Activated B cell treated with CpG ODN at 0.5 μM for 24 hours (primary cell): ENCODE measurements around the gene PDPK1. TPM values are rescaled to one million over a fixed set of nuclear protein-coding genes. Genes with fewer than 3 reads are reported as not detected.

ENCODE experiments used
- ATAC-seq: fragments of 200-7000 bp; cut with Tn5 transposase; one replicate; pipeline ENCODE4 v1.10.0; 2021; ENCODE audit warnings: low read depth, mild to moderate bottlenecking, moderate library complexity
- CTCF ChIA-PET: fragments of 350-600 bp; sonication (Branson Sonifier 250); formaldehyde crosslinking; loops from one replicate; lab custom pipeline; 2021; ENCODE audit warnings: antibody characterized with exemption; lab: Charles Lee
- POLR2A ChIA-PET: fragments of 350-600 bp; sonication (Branson Sonifier 250); formaldehyde crosslinking; loops from one replicate; lab custom pipeline; 2021; ENCODE audit warnings: antibody characterized with exemption; lab: Charles Lee
- DNase-seq: peaks from one replicate; pipeline ENCODE4 v3.0.0; 2022
- H3K27ac Mint-ChIP-seq: one replicate; pipeline ENCODE4 v1.8.0; 2020; ENCODE audit warnings: mixed read lengths
- H3K27me3 Mint-ChIP-seq: one replicate; pipeline ENCODE4 v1.8.0; 2021; ENCODE audit warnings: mixed read lengths
- H3K36me3 Mint-ChIP-seq: one replicate; pipeline ENCODE4 v1.8.0; 2021; ENCODE audit warnings: low read depth, mixed read lengths
- H3K4me1 Mint-ChIP-seq: one replicate; pipeline ENCODE4 v1.8.0; 2021; ENCODE audit warnings: mixed read lengths
- H3K4me3 Mint-ChIP-seq: one replicate; pipeline ENCODE4 v1.8.0; 2020; ENCODE audit warnings: mild to moderate bottlenecking, mixed read lengths
- H3K9me3 Mint-ChIP-seq: one replicate; pipeline ENCODE4 v1.8.0; 2020; ENCODE audit warnings: mixed read lengths
- intact Hi-C: fragments of 100-400 bp; cut with micrococcal nuclease; formaldehyde crosslinking; loops from one replicate; pipeline ENCODE4 v1.15.1; 2024
- total RNA-seq: library from RNA; stranded (reverse); gene quantifications from 2 replicates; pipeline ENCODE4 v1.2.3, GENCODE V29; 2022
- TF ChIP-seq, protein P1 (sequence below): fragments of 200-600 bp; IDR thresholded peaks from one replicate; pipeline ENCODE4 v1.8.0; 2022; ENCODE audit warnings: antibody characterized with exemption, mild to moderate bottlenecking

Gene PDPK1
- total RNA-seq, 1 donor from 2014 or later: 62.0 TPM

DNA sequence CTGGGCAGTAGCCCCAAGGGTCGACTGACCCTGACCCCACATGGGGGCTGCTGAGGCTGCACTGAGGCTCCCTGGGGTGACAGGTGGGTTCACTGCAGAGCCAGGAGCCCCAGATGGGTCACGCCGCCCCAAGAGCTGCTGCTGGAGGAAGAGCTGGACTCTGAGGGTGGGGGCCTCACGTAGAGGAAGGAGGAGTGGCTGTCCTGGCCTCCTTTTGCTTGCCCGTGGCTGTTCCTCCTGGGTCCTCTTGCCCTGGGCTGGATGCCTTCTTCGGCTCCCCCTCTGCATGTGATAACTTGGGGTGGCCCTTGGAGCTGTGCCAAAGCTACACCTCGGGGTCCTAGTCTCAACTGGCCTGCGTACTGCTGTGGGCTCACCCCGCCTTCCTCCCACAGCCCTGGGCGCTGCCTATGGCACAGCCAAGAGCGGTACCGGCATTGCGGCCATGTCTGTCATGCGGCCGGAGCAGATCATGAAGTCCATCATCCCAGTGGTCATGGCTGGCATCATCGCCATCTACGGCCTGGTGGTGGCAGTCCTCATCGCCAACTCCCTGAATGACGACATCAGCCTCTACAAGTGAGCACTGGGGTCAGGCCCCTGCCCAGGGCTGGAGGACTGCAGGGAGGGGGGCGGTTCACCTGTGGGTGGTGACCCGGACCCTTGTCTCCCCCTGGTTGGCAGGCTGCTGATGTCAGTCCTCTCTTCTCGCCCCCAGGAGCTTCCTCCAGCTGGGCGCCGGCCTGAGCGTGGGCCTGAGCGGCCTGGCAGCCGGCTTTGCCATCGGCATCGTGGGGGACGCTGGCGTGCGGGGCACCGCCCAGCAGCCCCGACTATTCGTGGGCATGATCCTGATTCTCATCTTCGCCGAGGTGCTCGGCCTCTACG, 18.8 kb upstream of the PDPK1 start:
- H3K27ac Mint-ChIP-seq: peak overlapping the region; percentile 86
- intact Hi-C loops: no loop called here
- no peak for ATAC-seq
- H3K4me1 Mint-ChIP-seq: peaks cover 65% of the 10 kb centered on the region
- no peak for DNase-seq
- no peaks in the 10 kb centered on the region for H3K27me3 Mint-ChIP-seq
- TF ChIP-seq, protein P1, sequence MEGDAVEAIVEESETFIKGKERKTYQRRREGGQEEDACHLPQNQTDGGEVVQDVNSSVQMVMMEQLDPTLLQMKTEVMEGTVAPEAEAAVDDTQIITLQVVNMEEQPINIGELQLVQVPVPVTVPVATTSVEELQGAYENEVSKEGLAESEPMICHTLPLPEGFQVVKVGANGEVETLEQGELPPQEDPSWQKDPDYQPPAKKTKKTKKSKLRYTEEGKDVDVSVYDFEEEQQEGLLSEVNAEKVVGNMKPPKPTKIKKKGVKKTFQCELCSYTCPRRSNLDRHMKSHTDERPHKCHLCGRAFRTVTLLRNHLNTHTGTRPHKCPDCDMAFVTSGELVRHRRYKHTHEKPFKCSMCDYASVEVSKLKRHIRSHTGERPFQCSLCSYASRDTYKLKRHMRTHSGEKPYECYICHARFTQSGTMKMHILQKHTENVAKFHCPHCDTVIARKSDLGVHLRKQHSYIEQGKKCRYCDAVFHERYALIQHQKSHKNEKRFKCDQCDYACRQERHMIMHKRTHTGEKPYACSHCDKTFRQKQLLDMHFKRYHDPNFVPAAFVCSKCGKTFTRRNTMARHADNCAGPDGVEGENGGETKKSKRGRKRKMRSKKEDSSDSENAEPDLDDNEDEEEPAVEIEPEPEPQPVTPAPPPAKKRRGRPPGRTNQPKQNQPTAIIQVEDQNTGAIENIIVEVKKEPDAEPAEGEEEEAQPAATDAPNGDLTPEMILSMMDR: no peak
- POLR2A ChIA-PET: interaction anchor here (1.0 to 1.9 kb wide), 7 partner anchors 10 to 364 kb away, joined by 3 to 76 read pairs (median 4); partner anchors contain the start of genes CEMP1 and TRAF7
- CTCF ChIA-PET: interaction anchor here (1.4 to 1.9 kb wide), 2 partner anchors 9 to 12 kb away, joined by 6 to 7 read pairs; no protein-coding TSS in a partner anchor
- H3K9me3 Mint-ChIP-seq: no peaks in the 10 kb centered on the region
- peaks cover 52% of the 10 kb centered on the region for H3K36me3 Mint-ChIP-seq
- peak overlapping the region; percentile 57 for H3K4me3 Mint-ChIP-seq

DNA sequence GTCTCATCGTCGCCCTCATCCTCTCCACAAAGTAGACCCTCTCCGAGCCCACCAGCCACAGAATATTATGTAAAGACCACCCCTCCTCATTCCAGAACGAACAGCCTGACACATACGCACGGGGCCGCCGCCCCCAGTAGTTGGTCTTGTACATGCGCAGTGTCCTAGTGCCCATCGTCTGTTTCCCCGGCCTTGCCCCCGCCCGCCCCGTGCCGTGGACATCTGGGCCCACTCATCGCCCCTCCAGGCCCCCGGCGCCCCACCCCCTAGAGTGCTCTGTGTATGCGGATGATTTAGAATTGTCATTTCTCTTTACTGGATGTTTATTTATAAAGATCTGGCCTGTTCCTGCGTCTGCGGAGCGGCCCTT, 18.1 kb upstream of the PDPK1 start:
- intact Hi-C loops: loop anchor here (1.0 kb wide), 1 partner anchor 13 kb away; no protein-coding TSS in a partner anchor
- ChIA-PET POLR2A (interaction anchor here (0.7 to 2.0 kb wide), 12 partner anchors 8 to 1068 kb away, joined by 3 to 76 read pairs (median 6); partner anchors contain the start of genes CEMP1, PDPK1, TBC1D24 and TRAF7), CTCF (interaction anchor here (1.4 to 1.9 kb wide), 2 partner anchors 10 to 13 kb away, joined by 6 to 7 read pairs; no protein-coding TSS in a partner anchor)
- Mint-ChIP-seq H3K4me3 (peak overlapping the region; percentile 75), H3K36me3 (peaks cover 56% of the 10 kb centered on the region), H3K27me3 (no peaks in the 10 kb centered on the region), H3K4me1 (peaks cover 66% of the 10 kb centered on the region), H3K27ac (peak overlapping the region; percentile 86), H3K9me3 (no peaks in the 10 kb centered on the region)
- TF ChIP-seq, protein P1: no peak
- ATAC-seq (no peak), DNase-seq (no peak)

DNA sequence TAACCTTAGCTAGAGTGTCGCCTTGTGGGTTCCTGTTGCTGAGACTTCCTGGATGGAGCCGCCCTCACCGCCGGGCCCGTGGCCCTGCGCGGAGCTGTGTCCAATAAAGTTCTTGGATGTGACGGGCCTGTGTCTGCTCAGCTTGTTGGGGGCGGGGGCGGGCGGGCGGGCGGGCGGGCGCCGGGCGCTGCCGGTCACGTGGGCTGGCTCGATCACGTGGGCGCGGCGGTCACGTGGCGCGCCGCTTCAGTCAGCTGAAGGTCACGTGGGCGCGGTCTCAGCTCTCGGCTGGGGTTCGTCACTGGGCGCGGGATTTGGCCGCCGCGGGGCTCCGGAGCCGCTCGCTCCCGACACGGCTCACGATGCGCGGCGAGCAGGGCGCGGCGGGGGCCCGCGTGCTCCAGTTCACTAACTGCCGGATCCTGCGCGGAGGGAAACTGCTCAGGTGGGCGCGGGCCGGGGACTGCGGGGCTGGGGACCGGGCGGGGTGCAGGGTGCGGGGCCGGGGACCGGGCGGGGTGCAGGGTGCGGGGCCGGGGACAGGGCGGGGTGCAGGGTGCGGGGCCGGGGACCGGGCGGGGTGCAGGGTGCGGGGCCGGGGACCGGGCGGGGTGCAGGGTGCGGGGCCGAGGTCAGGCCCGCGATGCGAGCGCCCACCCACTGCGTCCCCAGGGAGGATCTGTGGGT, 17.6 kb upstream of the PDPK1 start, which contains the start of gene AMDHD2:
Gene AMDHD2, plus strand, starts transcription at position 275 of the 687 bp plus-strand sequence. Its CDS starts 88 bp downstream, at position 363.
- Mint-ChIP-seq H3K27me3 (no peaks in the 10 kb centered on the region), H3K9me3 (no peaks in the 10 kb centered on the region), H3K36me3 (peaks cover 59% of the 10 kb centered on the region), H3K4me3 (peak within 1 kb of the TSS; percentile 91), H3K4me1 (peaks cover 61% of the 10 kb centered on the region), H3K27ac (peak within 1 kb of the TSS; percentile 94)
- TF ChIP-seq, protein P1: no peak
- CTCF ChIA-PET: interaction anchor here (0.9 to 1.9 kb wide), 3 partner anchors 10 to 13 kb away, joined by 3 to 7 read pairs (median 6); no protein-coding TSS in a partner anchor
- POLR2A ChIA-PET: interaction anchor here (0.7 to 2.0 kb wide), 16 partner anchors 9 to 1895 kb away, joined by 3 to 76 read pairs (median 4); partner anchors contain the start of genes CEMP1, PDPK1, TBC1D24 and TRAF7
- peak; percentile 87 for DNase-seq
- intact Hi-C loops: loop anchor here (1.0 kb wide), 1 partner anchor 12 kb away; no protein-coding TSS in a partner anchor
- ATAC-seq: peak; percentile 62

DNA sequence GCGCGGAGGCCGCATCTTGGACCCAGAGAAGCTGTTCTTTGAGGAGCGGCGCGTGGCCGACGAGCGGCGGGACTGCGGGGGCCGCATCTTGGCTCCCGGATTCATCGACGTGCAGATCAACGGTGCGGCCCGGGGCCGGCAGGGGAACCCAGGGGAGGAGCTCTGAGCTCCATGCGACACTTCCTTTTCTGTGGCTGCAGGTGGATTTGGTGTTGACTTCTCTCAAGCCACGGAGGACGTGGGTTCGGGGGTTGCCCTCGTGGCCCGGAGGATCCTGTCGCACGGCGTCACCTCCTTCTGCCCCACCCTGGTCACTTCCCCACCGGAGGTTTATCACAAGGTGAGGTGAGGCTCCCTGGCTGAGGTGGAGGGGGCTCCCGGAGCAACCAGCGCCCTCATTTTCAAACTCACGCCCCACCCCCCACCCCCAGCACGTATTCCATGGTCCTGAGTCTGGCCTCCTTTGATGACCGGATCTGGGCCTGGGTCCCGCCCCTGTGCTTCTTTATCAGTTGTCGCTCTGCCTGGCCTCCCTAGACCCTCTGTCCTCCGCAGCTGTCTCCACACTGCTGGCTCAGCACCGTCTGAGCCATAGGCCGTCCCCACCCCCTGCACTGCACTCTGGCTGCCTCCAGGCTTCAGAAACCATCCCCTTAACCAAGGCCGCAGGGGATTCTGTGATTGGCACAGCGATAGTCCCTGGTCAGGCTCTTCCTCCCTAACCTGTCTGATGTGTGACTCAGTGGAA, 16.9 kb upstream of the PDPK1 start:
- POLR2A ChIA-PET: interaction anchor here (0.7 to 2.0 kb wide), 13 partner anchors 8 to 1895 kb away, joined by 3 to 76 read pairs (median 5); partner anchors contain the start of genes CEMP1, PDPK1 and TBC1D24
- peaks cover 60% of the 10 kb centered on the region for H3K36me3 Mint-ChIP-seq

More for the DNA sequence above, 16.9 kb upstream of the PDPK1 start:
- H3K9me3 Mint-ChIP-seq: no peaks in the 10 kb centered on the region
- CTCF ChIA-PET: interaction anchor here (0.9 to 1.9 kb wide), 3 partner anchors 11 to 14 kb away, joined by 3 to 7 read pairs (median 6); no protein-coding TSS in a partner anchor
- intact Hi-C loops: loop anchor here (1.0 kb wide), 1 partner anchor 11 kb away; no protein-coding TSS in a partner anchor
- TF ChIP-seq, protein P1: no peak
- H3K4me3 Mint-ChIP-seq: peak overlapping the region; percentile 91
- no peaks in the 10 kb centered on the region for H3K27me3 Mint-ChIP-seq
- peaks cover 54% of the 10 kb centered on the region for H3K4me1 Mint-ChIP-seq
- ATAC-seq (peak; percentile 83), DNase-seq (peak; percentile 57)
- peak overlapping the region; percentile 94 for H3K27ac Mint-ChIP-seq
